KMS-11 (cell line): ENCODE measurements around the gene ACSL6.

ENCODE experiments used
- H2AFZ ChIP-seq: fragments of 200-600 bp; sonication (generic); 2 replicates; pipeline ENCODE4 v1.6.1; 2016; ENCODE audit warnings: antibody characterized with exemption, mixed run types, low read depth
- H3K27ac ChIP-seq: fragments of 200-600 bp; sonication (generic); 2 replicates; pipeline ENCODE4 v1.6.1; 2016; ENCODE audit warnings: mild to moderate bottlenecking, mixed run types
- H3K27me3 ChIP-seq: fragments of 200-600 bp; sonication (generic); 2 replicates; pipeline ENCODE4 v1.6.1; 2017; ENCODE audit warnings: mild to moderate bottlenecking, low read depth, mixed run types, moderate library complexity; ENCODE audit not compliant: insufficient read depth
- H3K36me3 ChIP-seq: fragments of 200-600 bp; sonication (generic); 2 replicates; pipeline ENCODE4 v1.6.1; 2017; ENCODE audit warnings: mild to moderate bottlenecking, mixed run types; ENCODE audit not compliant: insufficient read depth
- H3K4me1 ChIP-seq: fragments of 200-600 bp; sonication (generic); 2 replicates; pipeline ENCODE4 v1.6.1; 2016; ENCODE audit warnings: mild to moderate bottlenecking, low read depth, mixed run types; ENCODE audit not compliant: poor library complexity, severe bottlenecking
- H3K4me2 ChIP-seq: fragments of 200-600 bp; sonication (generic); 2 replicates; pipeline ENCODE4 v1.7.0; 2016; ENCODE audit warnings: mild to moderate bottlenecking, mixed run types
- H3K4me3 ChIP-seq: fragments of 200-600 bp; sonication (generic); IDR thresholded peaks from 2 replicates; pipeline ENCODE4 v1.6.1; 2017; ENCODE audit warnings: low read depth, low read length, mixed read lengths; ENCODE audit not compliant: insufficient read depth
- H3K79me2 ChIP-seq: fragments of 200-600 bp; sonication (generic); 2 replicates; pipeline ENCODE4 v1.6.1; 2016; ENCODE audit warnings: low read depth, mixed run types; ENCODE audit not compliant: insufficient read depth
- H3K9ac ChIP-seq: fragments of 200-600 bp; sonication (generic); 2 replicates; pipeline ENCODE4 v1.6.1; 2016; ENCODE audit warnings: mild to moderate bottlenecking, mixed run types
- H4K20me1 ChIP-seq: fragments of 200-600 bp; sonication (generic); 2 replicates; pipeline ENCODE4 v1.6.1; 2016; ENCODE audit warnings: mild to moderate bottlenecking, mixed run types; ENCODE audit not compliant: insufficient read depth
- CTCF ChIP-seq: fragments of 200-600 bp; sonication (generic); conservative IDR thresholded peaks from 2 replicates; pipeline ENCODE4 v1.6.1; 2017; ENCODE audit warnings: low read depth, mild to moderate bottlenecking, antibody characterized with exemption, low read length, moderate library complexity, mixed read lengths

The ACSL6 gene

GRCh38 chr5:132024117-132024435 lies 12.6 kb upstream of the ACSL6 start:
- Histone ChIP-seq H3K4me3 (no peak overlapping the region), H3K27ac (no peak overlapping the region), H4K20me1 (0 out of 2 replicates have a peak, but pooled peaks cover 6% of the 10 kb centered on the region), H3K27me3 (peaks cover 30% of the 10 kb centered on the region), H3K4me2 (no peak overlapping the region), H3K79me2 (no peaks in the 10 kb centered on the region), H3K4me1 (peaks cover 27% of the 10 kb centered on the region), H2AFZ (no peak overlapping the region), H3K9ac (no peak overlapping the region), H3K36me3 (no peaks in the 10 kb centered on the region)
- no peak for TF ChIP-seq CTCF

GRCh38 chr5:132023258-132024116 lies 12.0 kb upstream of the ACSL6 start:
- Histone ChIP-seq H3K27me3 (peaks cover 36% of the 10 kb centered on the region), H3K4me1 (peaks cover 33% of the 10 kb centered on the region), H3K4me2 (no peak overlapping the region), H3K79me2 (no peaks in the 10 kb centered on the region), H3K9ac (no peak overlapping the region), H2AFZ (no peak overlapping the region), H4K20me1 (0 out of 2 replicates have a peak, but pooled peaks cover 6% of the 10 kb centered on the region), H3K4me3 (no peak overlapping the region), H3K36me3 (no peaks in the 10 kb centered on the region), H3K27ac (no peak overlapping the region)
- no peak for TF ChIP-seq CTCF

DNA sequence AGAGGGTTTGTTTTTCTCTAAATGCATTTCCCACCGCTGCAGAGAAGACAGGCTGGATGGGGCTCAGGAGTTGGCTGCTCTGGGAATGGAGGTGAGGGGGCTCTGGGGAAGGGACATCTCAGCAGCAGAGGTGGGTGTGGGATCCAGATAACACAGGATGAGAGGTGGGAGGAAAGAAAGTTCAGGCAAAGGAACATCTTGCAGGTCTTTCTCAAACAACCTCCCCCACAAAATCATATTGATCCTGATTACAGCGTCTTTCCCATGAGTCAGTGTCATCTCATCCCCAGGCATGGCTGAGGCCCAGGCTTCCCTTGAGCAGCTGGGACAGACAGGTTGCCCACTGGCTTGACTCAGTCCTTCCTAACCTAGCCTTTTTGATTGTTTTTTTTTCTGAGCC lies 11.3 kb upstream of the ACSL6 start:
- Histone ChIP-seq H3K9ac (no peak overlapping the region), H2AFZ (no peak overlapping the region), H3K27me3 (peaks cover 44% of the 10 kb centered on the region), H3K27ac (no peak overlapping the region), H3K36me3 (no peaks in the 10 kb centered on the region), H3K4me3 (no peak overlapping the region), H3K79me2 (no peaks in the 10 kb centered on the region), H3K4me2 (no peak overlapping the region), H4K20me1 (0 out of 2 replicates have a peak, but pooled peaks cover 6% of the 10 kb centered on the region), H3K4me1 (peaks cover 40% of the 10 kb centered on the region)
- TF ChIP-seq CTCF, result no peak

DNA sequence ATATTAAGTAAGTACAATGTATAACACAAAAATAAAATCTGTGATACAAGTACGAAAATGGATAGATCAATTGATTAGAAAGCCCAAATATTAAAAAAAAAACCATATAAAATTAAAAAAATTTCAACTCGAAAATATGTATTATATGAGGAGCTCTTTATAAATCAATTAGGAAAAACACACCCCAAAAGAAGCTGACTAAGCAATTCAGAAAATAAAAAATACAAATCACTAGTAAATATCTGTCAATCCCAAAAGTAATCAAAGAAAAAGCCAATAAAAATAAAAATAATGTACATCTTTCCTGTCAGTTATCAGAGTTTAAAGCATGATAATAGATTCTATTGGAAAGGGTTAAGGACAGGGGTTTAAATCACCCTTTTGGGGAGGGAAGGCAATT lies 10.2 kb upstream of the ACSL6 start:
- Histone ChIP-seq H2AFZ (no peak overlapping the region), H3K27ac (no peak overlapping the region), H3K36me3 (no peaks in the 10 kb centered on the region), H3K79me2 (no peaks in the 10 kb centered on the region), H3K4me1 (peaks cover 51% of the 10 kb centered on the region), H4K20me1 (0 out of 2 replicates have a peak, but pooled peaks cover 6% of the 10 kb centered on the region), H3K9ac (no peak overlapping the region), H3K27me3 (peaks cover 54% of the 10 kb centered on the region), H3K4me3 (no peak overlapping the region), H3K4me2 (peak overlapping the region; percentile 50; the same call in 1 of the 2 replicates)
- no peak for TF ChIP-seq CTCF
